Neural cell (in vitro differentiated cells): Measurements from ENCODE around the gene DYNC1LI2.

ENCODE experiments used
- EP300 ChIP-seq: fragments of 450-650 bp; conservative IDR thresholded peaks from 2 replicates; pipeline ENCODE4 v1.6.1; 2014; ENCODE audit warnings: antibody characterized with exemption, mild to moderate bottlenecking, moderate library complexity; ENCODE audit not compliant: poor library complexity, severe bottlenecking
- MXI1 ChIP-seq: fragments of 450-650 bp; conservative IDR thresholded peaks from 2 replicates; pipeline ENCODE4 v1.6.1; 2014; ENCODE audit warnings: antibody characterized with exemption, mild to moderate bottlenecking; ENCODE audit not compliant: poor library complexity, severe bottlenecking
- POLR2AphosphoS5 ChIP-seq: IDR thresholded peaks from 2 replicates; pipeline ENCODE4 v1.6.1; 2012
- TAF1 ChIP-seq: IDR thresholded peaks from 2 replicates; pipeline ENCODE4 v1.6.1; 2012; ENCODE audit warnings: low read depth
- TF ChIP-seq, protein P1 (sequence below): fragments of 450-650 bp; IDR thresholded peaks from 2 replicates; pipeline ENCODE4 v1.5.1; 2014; ENCODE audit warnings: antibody characterized with exemption, mild to moderate bottlenecking, moderate library complexity; ENCODE audit not compliant: poor library complexity, severe bottlenecking

DNA sequence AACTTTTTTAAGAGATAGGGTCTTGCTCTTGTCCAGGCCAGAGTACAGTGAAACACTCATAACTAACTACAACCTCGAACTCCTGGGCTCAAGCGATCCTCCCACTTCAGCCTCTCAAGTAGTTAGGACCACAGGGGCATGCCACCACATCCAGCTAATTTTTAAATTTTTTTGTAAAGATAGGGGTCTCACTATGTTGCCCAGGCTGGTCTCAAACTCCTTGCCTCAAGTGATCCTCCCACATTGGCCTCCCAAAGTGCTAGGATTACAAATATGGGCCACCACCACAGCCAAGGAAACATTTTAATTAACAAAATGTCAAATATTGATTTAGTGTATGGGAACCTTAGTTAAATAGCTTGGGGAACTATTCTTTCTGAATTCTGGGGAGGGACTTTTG lies 2.8 kb upstream of the DYNC1LI2 start:
- TF ChIP-seq EP300 (no peak), TAF1 (no peak), MXI1 (no peak), POLR2AphosphoS5 (no peak)
- TF ChIP-seq, protein P1, sequence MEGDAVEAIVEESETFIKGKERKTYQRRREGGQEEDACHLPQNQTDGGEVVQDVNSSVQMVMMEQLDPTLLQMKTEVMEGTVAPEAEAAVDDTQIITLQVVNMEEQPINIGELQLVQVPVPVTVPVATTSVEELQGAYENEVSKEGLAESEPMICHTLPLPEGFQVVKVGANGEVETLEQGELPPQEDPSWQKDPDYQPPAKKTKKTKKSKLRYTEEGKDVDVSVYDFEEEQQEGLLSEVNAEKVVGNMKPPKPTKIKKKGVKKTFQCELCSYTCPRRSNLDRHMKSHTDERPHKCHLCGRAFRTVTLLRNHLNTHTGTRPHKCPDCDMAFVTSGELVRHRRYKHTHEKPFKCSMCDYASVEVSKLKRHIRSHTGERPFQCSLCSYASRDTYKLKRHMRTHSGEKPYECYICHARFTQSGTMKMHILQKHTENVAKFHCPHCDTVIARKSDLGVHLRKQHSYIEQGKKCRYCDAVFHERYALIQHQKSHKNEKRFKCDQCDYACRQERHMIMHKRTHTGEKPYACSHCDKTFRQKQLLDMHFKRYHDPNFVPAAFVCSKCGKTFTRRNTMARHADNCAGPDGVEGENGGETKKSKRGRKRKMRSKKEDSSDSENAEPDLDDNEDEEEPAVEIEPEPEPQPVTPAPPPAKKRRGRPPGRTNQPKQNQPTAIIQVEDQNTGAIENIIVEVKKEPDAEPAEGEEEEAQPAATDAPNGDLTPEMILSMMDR, result no peak
